ENCODE measurements around the gene FBLN2.

The FBLN2 gene

DNA sequence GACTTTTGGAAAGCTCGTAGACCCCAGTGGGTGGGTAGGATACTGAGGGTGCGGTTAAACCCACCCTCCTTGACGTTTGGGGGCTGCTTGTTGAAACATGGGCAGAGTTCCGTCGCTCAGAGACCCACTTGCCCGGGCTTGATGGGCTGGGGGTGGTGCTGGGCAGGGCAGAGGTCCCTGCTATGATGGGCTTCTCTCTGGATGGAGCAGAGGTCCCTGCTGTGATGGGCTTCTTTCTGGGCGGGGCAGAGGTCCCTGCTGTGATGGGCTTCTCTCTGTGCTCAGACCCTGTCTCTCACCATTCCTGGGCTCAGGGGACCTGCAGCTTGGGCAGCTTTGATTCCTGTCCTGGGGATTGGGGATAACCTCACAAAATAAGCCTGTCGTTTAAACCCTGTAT is 45.2 kb downstream of the FBLN2 start:
- no peak for ATAC-seq (replicated peaks; ENCODE audit: extremely low read depth, poor library complexity, severe bottlenecking)
- peaks cover 2% of the 10 kb centered on the region for H3K36me3 Mint-ChIP-seq (ENCODE audit: insufficient read depth)
- no peak overlapping the region for H3K27ac Mint-ChIP-seq (ENCODE audit: low read depth)

DNA sequence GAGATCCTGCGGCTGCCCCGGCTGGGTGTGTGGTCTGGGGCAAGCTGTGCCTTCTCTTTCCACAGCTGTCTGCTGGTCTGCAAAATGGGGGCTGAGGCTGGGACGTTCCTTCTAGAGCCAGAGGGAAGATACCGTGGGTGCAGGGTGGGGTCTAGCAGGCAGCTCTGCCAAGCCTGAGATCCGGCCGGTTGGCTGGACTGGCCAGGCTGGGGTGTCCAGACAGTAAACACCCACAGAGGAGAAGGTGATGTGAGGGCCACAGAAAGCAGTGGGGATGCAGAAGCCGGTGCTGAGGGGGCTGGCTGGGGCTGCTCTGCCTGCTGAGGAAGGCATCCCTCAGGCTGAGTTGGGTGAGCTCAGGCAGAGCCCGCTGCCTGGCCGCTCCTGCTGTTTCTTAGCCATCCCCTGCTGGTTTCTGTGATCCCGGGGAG is 46.1 kb downstream of the FBLN2 start:
- Mint-ChIP-seq H3K27me3 (peaks cover 47% of the 10 kb centered on the region), H3K4me3 (no peak overlapping the region), H3K9me3 (no peaks in the 10 kb centered on the region), H3K36me3 (ENCODE audit: insufficient read depth) (peaks cover 2% of the 10 kb centered on the region), H3K27ac (ENCODE audit: low read depth) (no peak overlapping the region), H3K4me1 (no peaks in the 10 kb centered on the region)
- ATAC-seq (replicated peaks; ENCODE audit: extremely low read depth, poor library complexity, severe bottlenecking) = no peak
- no peak for DNase-seq (ENCODE audit: low spot score in 2 of 2)

More for the DNA sequence above, 45.2 kb downstream of the FBLN2 start:
- Mint-ChIP-seq H3K27me3 (peaks cover 39% of the 10 kb centered on the region), H3K4me3 (no peak overlapping the region), H3K4me1 (no peaks in the 10 kb centered on the region), H3K9me3 (no peaks in the 10 kb centered on the region)
- DNase-seq (ENCODE audit: low spot score in 2 of 2) = no peak

DNA sequence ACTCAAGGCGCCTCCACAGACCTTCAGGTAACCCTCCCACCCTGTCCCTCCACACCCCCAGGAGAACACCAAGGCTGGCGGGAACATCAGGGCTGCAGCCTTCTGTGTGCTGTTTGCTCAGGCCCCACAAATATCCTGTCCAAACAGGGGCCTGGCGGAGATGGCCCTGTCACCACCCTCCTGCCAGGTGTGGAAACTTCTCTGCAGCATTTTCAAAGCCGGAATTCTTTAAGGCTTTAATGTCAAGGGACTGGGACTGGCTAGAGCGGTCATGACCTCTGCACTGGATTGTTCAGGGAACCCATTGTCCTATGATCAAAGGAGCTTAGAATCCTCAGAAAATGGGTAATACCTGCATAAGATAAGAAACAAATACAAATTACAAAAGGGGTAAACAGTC is 46.6 kb downstream of the FBLN2 start:
- H3K9me3 Mint-ChIP-seq = no peaks in the 10 kb centered on the region
- peaks cover 50% of the 10 kb centered on the region for H3K27me3 Mint-ChIP-seq
- H3K36me3 Mint-ChIP-seq (ENCODE audit: insufficient read depth) = peaks cover under 1% of the 10 kb centered on the region
- ATAC-seq (replicated peaks; ENCODE audit: extremely low read depth, poor library complexity, severe bottlenecking) (no peak), DNase-seq (ENCODE audit: low spot score in 2 of 2) (no peak)
- H3K4me3 Mint-ChIP-seq = no peak overlapping the region
- no peak overlapping the region for H3K27ac Mint-ChIP-seq (ENCODE audit: low read depth)
- no peaks in the 10 kb centered on the region for H3K4me1 Mint-ChIP-seq

DNA sequence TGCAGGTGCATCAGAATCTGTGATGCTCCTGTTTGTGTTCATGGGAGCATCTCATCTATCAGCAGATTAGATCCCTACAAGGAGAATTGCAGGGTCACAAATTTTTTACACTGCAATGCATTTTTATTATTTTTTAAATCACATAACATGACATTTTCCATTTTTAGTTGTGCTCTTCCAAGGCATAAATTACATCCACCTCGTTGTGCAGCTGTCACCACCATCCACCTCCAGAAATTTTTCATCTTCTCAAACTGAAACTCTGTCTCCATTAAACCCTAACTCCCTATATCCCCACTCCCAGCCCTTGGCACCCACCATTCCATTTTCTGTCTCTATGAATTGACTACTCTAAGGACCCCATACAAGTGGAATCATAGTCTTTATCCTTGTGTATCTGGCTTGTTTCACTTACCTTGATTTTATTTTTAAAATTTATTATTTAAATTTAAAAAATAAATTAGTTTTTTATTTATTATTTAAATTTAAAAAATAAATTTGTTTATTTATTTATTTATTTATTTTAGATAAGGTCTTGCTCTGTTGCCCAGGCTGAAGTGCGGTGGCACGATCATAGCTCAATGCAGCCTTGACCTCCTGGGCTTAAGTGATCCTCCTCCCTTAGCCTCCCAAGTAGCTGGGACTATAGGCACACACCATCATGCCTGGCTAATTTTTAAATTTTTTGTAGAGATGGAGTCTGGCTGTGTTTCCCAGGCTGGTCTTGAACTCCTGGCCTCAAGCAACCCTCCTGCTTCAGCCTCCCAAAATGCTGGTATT is 47.7 kb downstream of the FBLN2 start:
- Mint-ChIP-seq H3K27ac (ENCODE audit: low read depth) (no peak overlapping the region), H3K27me3 (peaks cover 50% of the 10 kb centered on the region), H3K4me1 (no peaks in the 10 kb centered on the region), H3K36me3 (ENCODE audit: insufficient read depth) (no peaks in the 10 kb centered on the region), H3K9me3 (no peaks in the 10 kb centered on the region), H3K4me3 (no peak overlapping the region)
- ATAC-seq (replicated peaks; ENCODE audit: extremely low read depth, poor library complexity, severe bottlenecking) (no peak), DNase-seq (ENCODE audit: low spot score in 2 of 2) (no peak)

DNA sequence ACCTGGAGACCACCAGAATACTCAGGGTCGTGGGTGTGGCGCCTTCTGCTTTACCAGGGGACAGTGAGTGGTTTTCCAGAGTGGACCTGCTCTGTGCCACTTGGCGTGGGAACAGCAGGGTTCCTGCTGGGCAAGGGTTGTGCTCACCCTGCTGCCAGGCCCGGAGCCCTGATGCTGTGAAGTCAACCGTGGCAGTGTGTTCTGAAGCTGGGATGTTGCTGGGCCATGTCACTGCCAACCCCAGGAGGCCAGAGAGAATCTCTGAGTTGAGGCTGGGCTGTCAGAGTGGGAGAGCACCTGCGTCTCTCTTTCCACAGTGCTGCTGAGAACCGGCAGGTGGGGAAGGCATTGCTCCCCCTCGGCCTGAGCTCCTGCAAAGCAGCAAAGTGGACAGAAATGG is 48.7 kb downstream of the FBLN2 start:
- no peak for DNase-seq (ENCODE audit: low spot score in 2 of 2)
- ATAC-seq (replicated peaks; ENCODE audit: extremely low read depth, poor library complexity, severe bottlenecking) = no peak
- Mint-ChIP-seq H3K27me3 (peaks cover 58% of the 10 kb centered on the region), H3K27ac (ENCODE audit: low read depth) (no peak overlapping the region), H3K4me3 (no peak overlapping the region), H3K4me1 (no peaks in the 10 kb centered on the region), H3K36me3 (ENCODE audit: insufficient read depth) (no peaks in the 10 kb centered on the region), H3K9me3 (no peaks in the 10 kb centered on the region)

DNA sequence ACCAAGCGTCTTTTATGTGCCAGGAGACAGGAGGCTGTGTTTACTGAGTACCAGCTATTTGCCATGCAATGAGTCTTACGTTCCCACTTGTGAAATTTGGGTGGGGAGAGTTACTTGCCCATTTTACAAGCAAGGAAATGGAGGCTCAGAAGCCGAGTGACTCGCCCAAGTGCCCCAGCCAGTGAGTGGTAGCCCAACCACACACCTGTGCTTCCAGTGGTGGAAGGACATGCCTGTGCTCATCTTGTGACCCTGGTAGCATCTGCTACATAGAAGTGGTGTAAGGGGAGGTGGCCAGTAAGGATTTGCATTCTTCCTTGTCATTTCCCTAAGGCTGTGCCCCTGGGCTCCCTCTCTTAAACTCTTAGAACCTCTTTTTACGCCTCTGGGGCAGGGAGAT is 49.3 kb downstream of the FBLN2 start:
- no peak for DNase-seq (ENCODE audit: low spot score in 2 of 2)
- no peak for ATAC-seq (replicated peaks; ENCODE audit: extremely low read depth, poor library complexity, severe bottlenecking)
- Mint-ChIP-seq H3K27me3 (peaks cover 58% of the 10 kb centered on the region), H3K4me1 (no peaks in the 10 kb centered on the region), H3K4me3 (no peak overlapping the region), H3K36me3 (ENCODE audit: insufficient read depth) (no peaks in the 10 kb centered on the region), H3K9me3 (no peaks in the 10 kb centered on the region), H3K27ac (ENCODE audit: low read depth) (no peak overlapping the region)

DNA sequence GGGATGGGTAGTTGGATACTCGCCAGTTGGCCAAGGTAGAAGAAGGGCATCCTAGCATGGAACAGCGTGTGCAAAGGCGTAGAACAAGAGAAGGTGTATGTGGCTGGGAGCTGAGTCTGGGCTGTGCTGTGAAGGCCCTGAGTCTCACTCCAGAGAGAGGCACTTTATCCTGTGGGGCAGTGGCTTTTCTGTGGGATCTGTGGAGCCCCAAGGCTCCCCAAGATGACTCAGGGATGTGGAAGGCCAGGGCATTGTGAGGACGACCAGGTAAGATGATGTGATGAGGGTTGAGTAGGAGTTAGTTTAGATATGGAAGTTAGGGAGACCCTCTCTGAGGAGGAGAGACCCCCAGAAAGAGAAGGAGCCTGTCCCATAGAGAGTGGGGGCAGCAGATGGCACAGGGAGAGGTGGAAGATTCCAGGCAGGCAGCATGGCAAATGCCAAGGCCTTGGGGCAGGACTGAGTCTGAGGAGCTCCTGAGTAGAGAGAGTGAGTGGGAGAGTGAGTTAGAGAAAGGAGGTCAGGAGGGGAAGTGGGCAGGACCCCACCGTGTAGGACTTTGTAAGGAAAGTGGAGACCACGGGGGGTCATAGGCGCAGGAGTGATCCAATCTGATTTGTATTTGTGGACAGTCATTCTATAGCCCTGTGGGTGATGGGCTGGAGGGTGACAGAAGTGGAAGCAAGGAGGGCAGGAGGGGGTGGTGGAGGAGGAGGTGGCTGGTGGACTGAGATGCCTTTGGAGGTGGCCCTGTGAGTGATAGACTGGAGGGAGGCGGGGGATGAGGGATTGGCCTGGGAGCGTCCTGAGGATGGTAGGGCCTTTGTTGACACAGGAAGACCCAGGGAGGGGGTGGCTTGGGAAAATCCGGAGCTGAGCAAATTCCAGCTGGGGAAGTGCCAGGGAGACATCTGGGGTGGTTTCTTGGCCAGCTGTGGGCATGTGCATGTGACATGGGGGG is 50.3 kb downstream of the FBLN2 start:
- no peak overlapping the region for H3K27ac Mint-ChIP-seq (ENCODE audit: low read depth)
- ATAC-seq (replicated peaks; ENCODE audit: extremely low read depth, poor library complexity, severe bottlenecking) = no peak

DNA sequence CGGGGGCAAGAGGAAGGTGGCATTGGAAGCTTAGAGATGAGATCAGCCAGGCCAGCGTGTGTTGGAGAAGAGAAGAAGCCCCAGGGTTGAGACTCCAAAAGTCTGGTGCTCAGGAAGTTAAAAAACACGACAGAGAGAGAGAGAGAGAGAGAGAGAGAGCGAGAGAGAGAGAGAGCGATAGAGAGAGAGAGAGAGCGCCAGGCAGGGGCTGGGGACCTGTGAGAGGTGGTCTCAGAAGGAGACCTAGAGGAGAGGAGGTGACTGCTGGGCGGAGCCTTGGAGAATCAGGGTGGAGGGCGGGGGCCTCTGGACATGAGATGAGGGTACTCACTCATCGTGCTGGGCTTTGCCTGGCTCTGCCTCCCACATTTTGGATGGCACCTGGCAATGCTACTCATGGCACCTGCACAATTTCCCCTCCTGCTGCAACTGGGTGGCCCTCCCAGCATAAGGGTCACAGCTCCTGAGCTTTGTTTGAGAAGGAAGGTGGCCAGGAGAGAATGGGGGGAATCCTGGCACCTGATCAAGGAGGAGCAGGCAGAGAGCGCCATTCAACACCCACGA is 51.0 kb downstream of the FBLN2 start:
- no peaks in the 10 kb centered on the region for H3K36me3 Mint-ChIP-seq (ENCODE audit: insufficient read depth)
- no peak for DNase-seq (ENCODE audit: low spot score in 2 of 2)
- H3K4me3 Mint-ChIP-seq = no peak overlapping the region
- H3K27me3 Mint-ChIP-seq = peaks cover 44% of the 10 kb centered on the region
- no peak overlapping the region for H3K27ac Mint-ChIP-seq (ENCODE audit: low read depth)
- no peak for ATAC-seq (replicated peaks; ENCODE audit: extremely low read depth, poor library complexity, severe bottlenecking)
- no peaks in the 10 kb centered on the region for H3K4me1 Mint-ChIP-seq
- no peaks in the 10 kb centered on the region for H3K9me3 Mint-ChIP-seq

More for the DNA sequence above, 50.3 kb downstream of the FBLN2 start:
- Mint-ChIP-seq H3K9me3 (no peaks in the 10 kb centered on the region), H3K27me3 (peaks cover 49% of the 10 kb centered on the region), H3K4me3 (no peak overlapping the region), H3K4me1 (no peaks in the 10 kb centered on the region), H3K36me3 (ENCODE audit: insufficient read depth) (no peaks in the 10 kb centered on the region)
- DNase-seq (ENCODE audit: low spot score in 2 of 2) = no peak

DNA sequence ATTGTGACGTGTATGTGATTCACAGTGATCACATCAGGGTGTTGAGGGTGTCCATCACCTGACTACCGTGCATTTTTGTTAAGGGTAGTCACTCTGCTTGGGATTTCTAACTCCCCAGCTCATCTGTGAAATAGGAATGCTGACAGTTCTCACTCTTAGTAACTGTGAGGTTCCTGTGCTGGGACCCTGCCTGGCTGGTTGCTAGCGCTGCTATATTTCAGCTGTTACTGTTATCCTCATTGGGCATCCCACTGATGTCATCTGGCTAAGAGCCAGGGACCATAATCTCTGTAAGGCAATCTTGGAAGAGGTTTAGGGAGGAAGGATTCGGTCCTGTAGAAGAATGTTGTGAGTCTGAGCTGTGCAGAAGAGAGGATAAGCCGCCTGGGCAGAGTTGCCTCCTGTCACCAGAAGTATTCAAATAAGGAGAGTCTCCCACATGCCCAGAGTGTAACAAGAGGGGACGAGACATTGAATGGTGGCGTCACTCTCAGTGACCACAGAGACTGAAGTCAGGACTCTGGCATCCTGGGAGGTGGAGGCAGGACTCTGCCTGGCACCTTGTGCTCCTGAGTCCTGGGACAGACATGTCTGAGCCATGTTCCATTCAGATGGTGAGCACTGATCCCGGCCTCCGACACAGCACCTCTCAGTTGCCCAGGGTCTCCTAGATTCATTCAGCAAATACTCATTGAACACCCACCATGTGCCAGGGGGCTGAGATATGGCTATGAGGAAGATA is 52.2 kb downstream of the FBLN2 start:
- Mint-ChIP-seq H3K27ac (ENCODE audit: low read depth) (no peak overlapping the region), H3K9me3 (no peaks in the 10 kb centered on the region), H3K4me1 (no peaks in the 10 kb centered on the region), H3K36me3 (ENCODE audit: insufficient read depth) (no peaks in the 10 kb centered on the region), H3K27me3 (peaks cover 52% of the 10 kb centered on the region), H3K4me3 (no peak overlapping the region)
- DNase-seq (ENCODE audit: low spot score in 2 of 2) (no peak), ATAC-seq (replicated peaks; ENCODE audit: extremely low read depth, poor library complexity, severe bottlenecking) (no peak)

DNA sequence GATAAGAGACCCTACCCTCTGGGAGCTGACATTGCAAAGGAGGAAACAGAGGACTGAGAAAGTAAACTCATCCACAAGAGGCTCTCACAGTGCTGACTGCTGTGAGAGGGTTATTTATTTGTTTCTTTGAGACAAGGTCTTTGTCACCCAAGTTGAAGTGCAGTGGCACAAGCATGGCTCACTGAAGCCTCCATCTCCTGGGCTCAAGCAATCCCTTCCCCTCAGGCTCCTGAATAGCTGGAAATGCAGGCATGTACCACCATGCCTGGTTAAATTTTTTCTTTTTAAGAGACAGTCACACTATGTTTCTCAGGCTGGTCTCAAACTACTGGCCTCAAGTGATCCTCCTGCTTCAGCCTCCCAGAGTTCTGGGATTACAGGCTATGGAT is 52.8 kb downstream of the FBLN2 start:
- Mint-ChIP-seq H3K36me3 (ENCODE audit: insufficient read depth) (no peaks in the 10 kb centered on the region), H3K4me3 (no peak overlapping the region), H3K27me3 (peaks cover 57% of the 10 kb centered on the region), H3K27ac (ENCODE audit: low read depth) (no peak overlapping the region), H3K4me1 (no peaks in the 10 kb centered on the region), H3K9me3 (no peaks in the 10 kb centered on the region)
- ATAC-seq (replicated peaks; ENCODE audit: extremely low read depth, poor library complexity, severe bottlenecking) = no peak
- DNase-seq (ENCODE audit: low spot score in 2 of 2) = no peak

DNA sequence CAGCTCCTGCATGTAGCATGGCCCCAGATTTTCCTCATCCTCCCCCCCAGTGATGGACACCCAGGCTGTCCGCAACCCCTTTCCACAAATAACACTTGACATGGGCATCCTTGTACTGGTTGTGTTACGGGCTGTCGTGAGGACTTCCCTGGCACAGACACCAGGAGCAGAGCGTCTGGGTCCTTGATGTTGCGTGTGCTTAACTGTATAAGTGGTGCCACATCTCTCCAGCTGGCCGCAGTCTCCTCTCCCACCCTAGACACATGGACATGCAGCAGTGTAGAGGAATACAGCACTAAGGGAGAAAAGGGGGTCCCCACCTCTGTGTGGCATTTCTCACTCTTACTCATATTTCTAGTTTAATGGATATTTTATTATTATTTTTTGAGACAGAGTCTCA is 56.6 kb downstream of the FBLN2 start:
- no peak overlapping the region for H3K27ac Mint-ChIP-seq (ENCODE audit: low read depth)
- no peak overlapping the region for H3K4me3 Mint-ChIP-seq
- ATAC-seq (replicated peaks; ENCODE audit: extremely low read depth, poor library complexity, severe bottlenecking) = no peak
- H3K9me3 Mint-ChIP-seq = no peaks in the 10 kb centered on the region
- no peaks in the 10 kb centered on the region for H3K36me3 Mint-ChIP-seq (ENCODE audit: insufficient read depth)
- no peaks in the 10 kb centered on the region for H3K4me1 Mint-ChIP-seq
- peaks cover 61% of the 10 kb centered on the region for H3K27me3 Mint-ChIP-seq
- DNase-seq (ENCODE audit: low spot score in 2 of 2) = no peak
